Erythroblast (primary cell): Measurements from ENCODE around the gene TOGARAM2.

Source experiments
- GATA1 ChIP-seq: IDR thresholded peaks from 2 replicates; pipeline ENCODE4 v1.6.1; 2011; ENCODE audit warnings: low read depth, mild to moderate bottlenecking, control low read depth, low read length, moderate library complexity
- POLR2A ChIP-seq: IDR thresholded peaks from 2 replicates; pipeline ENCODE4 v1.6.1; 2011; ENCODE audit warnings: mild to moderate bottlenecking, low read length

- TF ChIP-seq POLR2A, result no peak
- TF ChIP-seq GATA1, result no peak
Measured at GRCh38 chr2:28944535-28945248, 36.4 kb upstream of the TOGARAM2 start.
